ENCODE measurements around the gene ORM1.
"Not testable (repeated sequence)": the region's sequence is repeated elsewhere in the genome, so short reads cannot be mapped to it uniquely, and the experiment has no call there.

The ORM1 gene

GRCh38 chr9:114331229-114332195 lies 8.6 kb downstream of the ORM1 start:
- ATAC-seq (ENCODE audit: low read depth), result peak; percentile 28

GRCh38 chr9:114332474-114333040 lies 9.7 kb downstream of the ORM1 start:
- not testable (repeated sequence) for H3K9me3 Mint-ChIP-seq; DNase-seq (ENCODE audit: low spot score in 2 of 2); H3K27me3 Mint-ChIP-seq; H3K4me3 Mint-ChIP-seq; ATAC-seq (ENCODE audit: low read depth); H3K4me1 Mint-ChIP-seq
- Mint-ChIP-seq H3K36me3 (peaks cover 10% of the 10 kb centered on the region), H3K27ac (peak overlapping the region; percentile 53)

More at GRCh38 chr9:114331229-114332195, 8.6 kb downstream of the ORM1 start:
- peak overlapping the region; percentile 45 for H3K27ac Mint-ChIP-seq
- H3K9me3 Mint-ChIP-seq; DNase-seq (ENCODE audit: low spot score in 2 of 2); H3K27me3 Mint-ChIP-seq; H3K36me3 Mint-ChIP-seq; H3K4me1 Mint-ChIP-seq; H3K4me3 Mint-ChIP-seq: not testable (repeated sequence)

- not testable (repeated sequence) for H3K4me3 Mint-ChIP-seq; H3K4me1 Mint-ChIP-seq; H3K9me3 Mint-ChIP-seq; DNase-seq (ENCODE audit: low spot score in 2 of 2); H3K27me3 Mint-ChIP-seq; H3K27ac Mint-ChIP-seq; ATAC-seq (ENCODE audit: low read depth)
- H3K36me3 Mint-ChIP-seq, result peaks cover 15% of the 10 kb centered on the region
Measured at GRCh38 chr9:114333718-114334117, 10.8 kb downstream of the ORM1 start.

DNA sequence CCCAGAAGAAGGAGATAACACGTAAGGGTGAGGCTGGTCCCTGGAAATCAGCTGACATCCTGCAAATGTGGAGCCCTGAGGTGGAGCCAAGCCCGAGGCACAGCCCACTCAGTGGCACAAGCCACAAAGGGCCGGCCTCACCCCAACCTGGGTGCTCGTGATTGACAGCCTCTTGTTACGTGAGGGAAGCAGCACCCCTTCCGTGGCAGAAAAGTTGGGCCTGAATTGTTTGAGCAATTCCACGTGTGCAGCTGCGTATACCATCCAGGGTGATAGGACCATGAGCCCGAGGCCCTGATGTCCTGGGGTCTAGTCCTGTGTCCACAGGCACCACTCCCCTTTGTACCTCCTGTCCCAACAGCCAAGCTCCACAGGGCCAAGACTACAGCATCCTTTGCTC lies 11.6 kb downstream of the ORM1 start:
- Mint-ChIP-seq H3K27me3 (no peaks in the 10 kb centered on the region), H3K4me3 (no peak overlapping the region), H3K9me3 (no peaks in the 10 kb centered on the region), H3K4me1 (peaks cover 9% of the 10 kb centered on the region), H3K27ac (peak overlapping the region; percentile 51), H3K36me3 (peaks cover 15% of the 10 kb centered on the region)
- DNase-seq (ENCODE audit: low spot score in 2 of 2) (no peak), ATAC-seq (ENCODE audit: low read depth) (no peak)

- peaks cover 21% of the 10 kb centered on the region for H3K36me3 Mint-ChIP-seq
- ATAC-seq (ENCODE audit: low read depth) (no peak), DNase-seq (ENCODE audit: low spot score in 2 of 2) (no peak)
- peak overlapping the region; percentile 53 for H3K27ac Mint-ChIP-seq
- H3K9me3 Mint-ChIP-seq, result no peaks in the 10 kb centered on the region
- H3K4me3 Mint-ChIP-seq, result no peak overlapping the region
- no peaks in the 10 kb centered on the region for H3K27me3 Mint-ChIP-seq
- H3K4me1 Mint-ChIP-seq, result peaks cover 14% of the 10 kb centered on the region
Measured at GRCh38 chr9:114335745-114336144, 12.8 kb downstream of the ORM1 start.

DNA sequence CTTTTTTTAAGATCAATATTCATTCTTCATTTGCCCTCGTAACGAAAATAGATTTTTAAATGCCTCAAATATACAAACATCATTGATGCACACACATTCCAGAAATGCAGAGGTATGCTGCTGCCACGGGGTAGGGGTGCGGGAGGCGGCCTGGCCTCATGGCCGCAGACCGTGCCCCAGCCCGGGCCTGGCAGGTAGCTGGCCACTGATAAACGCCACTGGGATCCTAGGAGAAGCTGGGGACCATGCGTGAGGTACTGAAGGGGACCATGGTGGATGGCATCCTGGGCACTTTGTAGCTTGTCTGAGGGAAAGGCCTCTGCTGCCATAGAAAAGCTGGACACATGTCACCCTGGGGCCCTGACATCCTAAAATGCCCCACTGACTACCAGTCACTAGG lies 13.3 kb downstream of the ORM1 start:
- no peak for DNase-seq (ENCODE audit: low spot score in 2 of 2)
- H3K36me3 Mint-ChIP-seq, result peaks cover 21% of the 10 kb centered on the region
- H3K4me3 Mint-ChIP-seq, result no peak overlapping the region
- H3K9me3 Mint-ChIP-seq, result no peaks in the 10 kb centered on the region
- peaks cover 15% of the 10 kb centered on the region for H3K4me1 Mint-ChIP-seq
- no peak for ATAC-seq (ENCODE audit: low read depth)
- no peaks in the 10 kb centered on the region for H3K27me3 Mint-ChIP-seq
- H3K27ac Mint-ChIP-seq, result peak overlapping the region; percentile 53

- Mint-ChIP-seq H3K27me3 (no peaks in the 10 kb centered on the region), H3K4me1 (peaks cover 17% of the 10 kb centered on the region), H3K27ac (no peak overlapping the region), H3K36me3 (peaks cover 26% of the 10 kb centered on the region), H3K4me3 (no peak overlapping the region), H3K9me3 (no peaks in the 10 kb centered on the region)
- DNase-seq (ENCODE audit: low spot score in 2 of 2) (no peak), ATAC-seq (ENCODE audit: low read depth) (no peak)
Measured at GRCh38 chr9:114336699-114337395, 13.9 kb downstream of the ORM1 start.

DNA sequence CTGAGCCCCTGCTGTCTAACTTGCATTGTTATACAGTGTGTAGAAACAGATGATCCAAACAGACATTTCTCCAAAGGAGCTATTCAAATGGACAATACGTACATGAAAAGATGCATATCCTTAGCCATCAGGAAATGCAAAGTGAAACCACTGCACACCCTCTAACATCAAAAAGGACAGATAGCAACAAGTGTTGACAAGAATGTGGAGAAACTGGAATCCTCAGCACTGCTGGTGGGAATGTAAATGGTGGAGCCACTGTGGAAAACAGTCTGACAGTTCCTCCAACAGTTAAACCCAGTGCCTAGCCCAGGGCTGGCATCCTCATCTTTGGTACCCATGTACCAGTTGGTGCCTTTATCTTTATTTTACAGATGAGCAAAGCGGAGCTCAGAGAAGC lies 15.3 kb downstream of the ORM1 start:
- Mint-ChIP-seq H3K27me3 (no peaks in the 10 kb centered on the region), H3K9me3 (no peaks in the 10 kb centered on the region), H3K4me3 (no peak overlapping the region), H3K4me1 (peaks cover 19% of the 10 kb centered on the region), H3K27ac (no peak overlapping the region), H3K36me3 (peaks cover 32% of the 10 kb centered on the region)
- no peak for DNase-seq (ENCODE audit: low spot score in 2 of 2)
- ATAC-seq (ENCODE audit: low read depth), result no peak

- ATAC-seq (ENCODE audit: low read depth) (peak; percentile 78), DNase-seq (ENCODE audit: low spot score in 2 of 2) (peak; percentile 65 to 66)
- peak overlapping the region; percentile 89 for H3K27ac Mint-ChIP-seq
- H3K9me3 Mint-ChIP-seq, result no peaks in the 10 kb centered on the region
- H3K4me3 Mint-ChIP-seq, result no peak overlapping the region
- H3K27me3 Mint-ChIP-seq, result no peaks in the 10 kb centered on the region
- H3K4me1 Mint-ChIP-seq, result peaks cover 22% of the 10 kb centered on the region
- peaks cover 40% of the 10 kb centered on the region for H3K36me3 Mint-ChIP-seq
Measured at GRCh38 chr9:114339130-114339908, 16.4 kb downstream of the ORM1 start.

- ATAC-seq (ENCODE audit: low read depth) (no peak), DNase-seq (ENCODE audit: low spot score in 2 of 2) (no peak)
- H3K27me3 Mint-ChIP-seq, result no peaks in the 10 kb centered on the region
- H3K4me1 Mint-ChIP-seq, result peaks cover 25% of the 10 kb centered on the region
- H3K36me3 Mint-ChIP-seq, result peaks cover 41% of the 10 kb centered on the region
- H3K27ac Mint-ChIP-seq, result peak overlapping the region; percentile 54
- no peak overlapping the region for H3K4me3 Mint-ChIP-seq
- H3K9me3 Mint-ChIP-seq, result no peaks in the 10 kb centered on the region
Measured at GRCh38 chr9:114341152-114341830, 18.4 kb downstream of the ORM1 start.

GRCh38 chr9:114341991-114342390 lies 19.1 kb downstream of the ORM1 start:
- Mint-ChIP-seq H3K9me3 (no peaks in the 10 kb centered on the region), H3K36me3 (peaks cover 43% of the 10 kb centered on the region), H3K27me3 (no peaks in the 10 kb centered on the region), H3K4me1 (peaks cover 25% of the 10 kb centered on the region), H3K27ac (no peak overlapping the region), H3K4me3 (no peak overlapping the region)
- DNase-seq (ENCODE audit: low spot score in 2 of 2) (no peak), ATAC-seq (ENCODE audit: low read depth) (no peak)

DNA sequence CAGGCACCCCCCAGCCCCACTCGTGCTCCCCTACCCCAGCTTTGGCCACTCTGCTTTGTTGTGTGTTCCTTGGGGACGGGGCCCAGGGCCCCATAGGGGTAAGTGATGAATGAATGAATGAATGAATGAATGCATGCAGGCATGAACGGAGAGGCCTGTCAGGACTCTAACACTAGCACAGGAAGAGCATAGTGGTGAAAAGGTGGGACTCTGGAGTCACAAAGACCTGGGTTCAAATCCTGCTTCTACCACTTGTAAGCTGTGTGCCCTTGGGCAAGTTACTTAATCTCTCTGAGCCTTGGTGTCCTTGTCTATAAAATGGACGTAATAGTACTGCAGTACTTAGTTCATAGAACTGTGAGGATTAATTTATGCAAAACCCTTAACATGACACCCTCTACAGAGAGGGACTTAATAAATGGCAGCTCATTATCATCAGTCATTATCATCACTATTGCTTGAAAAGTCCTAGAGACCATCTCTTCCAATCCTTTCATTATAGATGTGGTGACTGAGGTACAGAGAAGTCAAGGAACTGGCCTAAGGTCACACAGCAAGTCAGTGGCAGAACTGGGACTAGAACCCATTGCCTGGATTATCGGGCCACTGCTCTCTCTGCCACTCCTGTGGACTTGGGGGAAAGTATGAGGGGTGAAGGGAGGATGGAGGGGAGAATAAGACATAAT lies 20.0 kb downstream of the ORM1 start:
- peaks cover 41% of the 10 kb centered on the region for H3K36me3 Mint-ChIP-seq
- DNase-seq (ENCODE audit: low spot score in 2 of 2) (no peak), ATAC-seq (ENCODE audit: low read depth) (no peak)
- no peaks in the 10 kb centered on the region for H3K27me3 Mint-ChIP-seq
- peak overlapping the region; percentile 31 for H3K27ac Mint-ChIP-seq
- no peaks in the 10 kb centered on the region for H3K9me3 Mint-ChIP-seq
- H3K4me3 Mint-ChIP-seq, result no peak overlapping the region
- H3K4me1 Mint-ChIP-seq, result peaks cover 25% of the 10 kb centered on the region
